ENCODE measurements around the gene NPHP1. TPM values are rescaled to one million over a fixed set of nuclear protein-coding genes. Genes with fewer than 3 reads are reported as not detected.

The NPHP1 gene
- total and polyA plus RNA-seq, 4 donors: 0.33 to 0.88 (median 0.35) TPM

GRCh38 chr2:110121592-110121991 is 83.2 kb downstream of the NPHP1 start:
- Histone ChIP-seq H3K27ac (ENCODE audit: low read depth in 1 of 2, low read length in 2 of 2) (no peak overlapping the region), H3K4me1 (ENCODE audit: control insufficient read depth in 4 of 4, insufficient read depth in 4 of 4, low read length in 3 of 4) (no peaks in the 10 kb centered on the region), H3K9ac (ENCODE audit: low read depth in 1 of 2, low read length in 2 of 2) (no peak overlapping the region), H3K36me3 (ENCODE audit: control insufficient read depth in 4 of 4, insufficient read depth in 3 of 4, low read depth in 1 of 4, low read length in 3 of 4) (no peaks in the 10 kb centered on the region), H3K27me3 (ENCODE audit: control insufficient read depth in 4 of 4, insufficient read depth in 4 of 4, low read length in 3 of 4) (no peaks in the 10 kb centered on the region), H3K9me3 (ENCODE audit: control insufficient read depth in 4 of 4, low read length in 3 of 4) (no peaks in the 10 kb centered on the region), H3K4me3 (ENCODE audit: low read depth in 1 of 3, low read length in 3 of 3) (no peak overlapping the region)
- no peak for DNase-seq (ENCODE audit: low spot score)
- 97% methylated on average over 3 of the region's 3 CpGs for WGBS
- TF ChIP-seq, protein P1, sequence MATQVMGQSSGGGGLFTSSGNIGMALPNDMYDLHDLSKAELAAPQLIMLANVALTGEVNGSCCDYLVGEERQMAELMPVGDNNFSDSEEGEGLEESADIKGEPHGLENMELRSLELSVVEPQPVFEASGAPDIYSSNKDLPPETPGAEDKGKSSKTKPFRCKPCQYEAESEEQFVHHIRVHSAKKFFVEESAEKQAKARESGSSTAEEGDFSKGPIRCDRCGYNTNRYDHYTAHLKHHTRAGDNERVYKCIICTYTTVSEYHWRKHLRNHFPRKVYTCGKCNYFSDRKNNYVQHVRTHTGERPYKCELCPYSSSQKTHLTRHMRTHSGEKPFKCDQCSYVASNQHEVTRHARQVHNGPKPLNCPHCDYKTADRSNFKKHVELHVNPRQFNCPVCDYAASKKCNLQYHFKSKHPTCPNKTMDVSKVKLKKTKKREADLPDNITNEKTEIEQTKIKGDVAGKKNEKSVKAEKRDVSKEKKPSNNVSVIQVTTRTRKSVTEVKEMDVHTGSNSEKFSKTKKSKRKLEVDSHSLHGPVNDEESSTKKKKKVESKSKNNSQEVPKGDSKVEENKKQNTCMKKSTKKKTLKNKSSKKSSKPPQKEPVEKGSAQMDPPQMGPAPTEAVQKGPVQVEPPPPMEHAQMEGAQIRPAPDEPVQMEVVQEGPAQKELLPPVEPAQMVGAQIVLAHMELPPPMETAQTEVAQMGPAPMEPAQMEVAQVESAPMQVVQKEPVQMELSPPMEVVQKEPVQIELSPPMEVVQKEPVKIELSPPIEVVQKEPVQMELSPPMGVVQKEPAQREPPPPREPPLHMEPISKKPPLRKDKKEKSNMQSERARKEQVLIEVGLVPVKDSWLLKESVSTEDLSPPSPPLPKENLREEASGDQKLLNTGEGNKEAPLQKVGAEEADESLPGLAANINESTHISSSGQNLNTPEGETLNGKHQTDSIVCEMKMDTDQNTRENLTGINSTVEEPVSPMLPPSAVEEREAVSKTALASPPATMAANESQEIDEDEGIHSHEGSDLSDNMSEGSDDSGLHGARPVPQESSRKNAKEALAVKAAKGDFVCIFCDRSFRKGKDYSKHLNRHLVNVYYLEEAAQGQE (IDR thresholded peaks at IDR 0.05): no peak
- TF ChIP-seq NR2F2 (IDR thresholded peaks at IDR 0.05): no peak

DNA sequence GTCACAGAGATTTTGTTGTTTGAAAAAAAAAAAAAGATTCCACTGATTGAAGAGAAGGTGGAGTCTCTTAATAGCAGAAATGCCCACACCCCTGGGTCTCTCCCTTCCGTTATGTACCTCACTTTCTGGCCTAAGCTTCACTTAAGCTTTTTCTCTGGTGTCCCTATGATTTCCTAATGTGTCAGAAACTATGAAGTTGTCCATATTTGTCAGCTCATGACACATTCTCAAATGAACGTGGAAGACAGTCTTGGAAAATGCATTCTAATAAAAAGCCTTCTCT is 83.8 kb downstream of the NPHP1 start:
- Histone ChIP-seq H3K27ac (ENCODE audit: low read depth in 1 of 2, low read length in 2 of 2) (no peak overlapping the region), H3K9ac (ENCODE audit: low read depth in 1 of 2, low read length in 2 of 2) (no peak overlapping the region), H3K4me3 (ENCODE audit: low read depth in 1 of 3, low read length in 3 of 3) (no peak overlapping the region), H3K27me3 (ENCODE audit: control insufficient read depth in 4 of 4, insufficient read depth in 4 of 4, low read length in 3 of 4) (no peaks in the 10 kb centered on the region), H3K9me3 (ENCODE audit: control insufficient read depth in 4 of 4, low read length in 3 of 4) (no peaks in the 10 kb centered on the region), H3K4me1 (ENCODE audit: control insufficient read depth in 4 of 4, insufficient read depth in 4 of 4, low read length in 3 of 4) (peaks cover 0 to 3% (median 0%) of the 10 kb centered on the region in 4 donors), H3K36me3 (ENCODE audit: control insufficient read depth in 4 of 4, insufficient read depth in 3 of 4, low read depth in 1 of 4, low read length in 3 of 4) (no peaks in the 10 kb centered on the region)
- TF ChIP-seq GABPA (IDR thresholded peaks at IDR 0.05 in 1 of 2, conservative IDR thresholded peaks at IDR 0.05 in 1 of 2) (no peak), HNF4G (IDR thresholded peaks at IDR 0.05) (no peak), RAD21 (IDR thresholded peaks at IDR 0.05) (no peak), HNF4A (conservative IDR thresholded peaks at IDR 0.05) (no peak), JUND (IDR thresholded peaks at IDR 0.05) (no peak), EGR1 (IDR thresholded peaks at IDR 0.05; ENCODE audit: low read depth in 2 of 2) (no peak)
- TF ChIP-seq, protein P2, sequence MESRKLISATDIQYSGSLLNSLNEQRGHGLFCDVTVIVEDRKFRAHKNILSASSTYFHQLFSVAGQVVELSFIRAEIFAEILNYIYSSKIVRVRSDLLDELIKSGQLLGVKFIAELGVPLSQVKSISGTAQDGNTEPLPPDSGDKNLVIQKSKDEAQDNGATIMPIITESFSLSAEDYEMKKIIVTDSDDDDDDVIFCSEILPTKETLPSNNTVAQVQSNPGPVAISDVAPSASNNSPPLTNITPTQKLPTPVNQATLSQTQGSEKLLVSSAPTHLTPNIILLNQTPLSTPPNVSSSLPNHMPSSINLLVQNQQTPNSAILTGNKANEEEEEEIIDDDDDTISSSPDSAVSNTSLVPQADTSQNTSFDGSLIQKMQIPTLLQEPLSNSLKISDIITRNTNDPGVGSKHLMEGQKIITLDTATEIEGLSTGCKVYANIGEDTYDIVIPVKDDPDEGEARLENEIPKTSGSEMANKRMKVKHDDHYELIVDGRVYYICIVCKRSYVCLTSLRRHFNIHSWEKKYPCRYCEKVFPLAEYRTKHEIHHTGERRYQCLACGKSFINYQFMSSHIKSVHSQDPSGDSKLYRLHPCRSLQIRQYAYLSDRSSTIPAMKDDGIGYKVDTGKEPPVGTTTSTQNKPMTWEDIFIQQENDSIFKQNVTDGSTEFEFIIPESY (IDR thresholded peaks at IDR 0.05): no peak
- TF ChIP-seq, protein P1 (IDR thresholded peaks at IDR 0.05): no peak
- WGBS: 81% methylated on average over 2 of the region's 2 CpGs
- no peak for DNase-seq (ENCODE audit: low spot score)
